ENCODE results near the gene SLC12A3.

GRCh38 chr16:56825826-56826225 lies 39.2 kb upstream of the SLC12A3 start:
- TF ChIP-seq, protein P1, sequence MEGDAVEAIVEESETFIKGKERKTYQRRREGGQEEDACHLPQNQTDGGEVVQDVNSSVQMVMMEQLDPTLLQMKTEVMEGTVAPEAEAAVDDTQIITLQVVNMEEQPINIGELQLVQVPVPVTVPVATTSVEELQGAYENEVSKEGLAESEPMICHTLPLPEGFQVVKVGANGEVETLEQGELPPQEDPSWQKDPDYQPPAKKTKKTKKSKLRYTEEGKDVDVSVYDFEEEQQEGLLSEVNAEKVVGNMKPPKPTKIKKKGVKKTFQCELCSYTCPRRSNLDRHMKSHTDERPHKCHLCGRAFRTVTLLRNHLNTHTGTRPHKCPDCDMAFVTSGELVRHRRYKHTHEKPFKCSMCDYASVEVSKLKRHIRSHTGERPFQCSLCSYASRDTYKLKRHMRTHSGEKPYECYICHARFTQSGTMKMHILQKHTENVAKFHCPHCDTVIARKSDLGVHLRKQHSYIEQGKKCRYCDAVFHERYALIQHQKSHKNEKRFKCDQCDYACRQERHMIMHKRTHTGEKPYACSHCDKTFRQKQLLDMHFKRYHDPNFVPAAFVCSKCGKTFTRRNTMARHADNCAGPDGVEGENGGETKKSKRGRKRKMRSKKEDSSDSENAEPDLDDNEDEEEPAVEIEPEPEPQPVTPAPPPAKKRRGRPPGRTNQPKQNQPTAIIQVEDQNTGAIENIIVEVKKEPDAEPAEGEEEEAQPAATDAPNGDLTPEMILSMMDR (conservative IDR thresholded peaks at IDR 0.05; ENCODE audit: low read depth, low read length): no peak
- TF ChIP-seq RAD21 (IDR thresholded peaks at IDR 0.05; ENCODE audit: low read length) (no peak), SMC3 (IDR thresholded peaks at IDR 0.05; ENCODE audit: low read depth, low read length) (no peak), RFX5 (IDR thresholded peaks at IDR 0.05; ENCODE audit: low read depth, low read length) (no peak)
